Glomerular visceral epithelial cell (primary cell): ENCODE measurements around the gene PARVB.

ENCODE experiments used
- DNase-seq: peaks from one replicate; pipeline ENCODE4 v3.0.0-alpha.2; 2016; ENCODE audit errors: extremely low spot score

The PARVB gene

GRCh38 chr22:44028091-44028490 lies 4.0 kb downstream of the PARVB start:
- no peak for DNase-seq

- DNase-seq = no peak
These were observed 5.0 kb downstream of the PARVB start for GRCh38 chr22:44029069-44029468.

GRCh38 chr22:44030051-44030701 lies 6.1 kb downstream of the PARVB start:
- DNase-seq = no peak

GRCh38 chr22:44030702-44031082 lies 6.6 kb downstream of the PARVB start:
- DNase-seq = no peak

GRCh38 chr22:44031158-44031952 lies 7.3 kb downstream of the PARVB start:
- DNase-seq = no peak

GRCh38 chr22:44032126-44032730 lies 8.1 kb downstream of the PARVB start:
- DNase-seq = no peak

GRCh38 chr22:44033287-44033686 lies 9.2 kb downstream of the PARVB start:
- no peak for DNase-seq

GRCh38 chr22:44033694-44034093 lies 9.6 kb downstream of the PARVB start:
- no peak for DNase-seq

- DNase-seq = peak; percentile 89
These were observed 13.6 kb downstream of the PARVB start for GRCh38 chr22:44037519-44038375.

- DNase-seq = no peak
These were observed 15.6 kb downstream of the PARVB start for GRCh38 chr22:44039566-44040171.

GRCh38 chr22:44042249-44043218 lies 18.4 kb downstream of the PARVB start:
- DNase-seq = no peak

GRCh38 chr22:44045145-44045544 lies 21.0 kb downstream of the PARVB start:
- no peak for DNase-seq

- DNase-seq = no peak
These were observed 22.5 kb downstream of the PARVB start for GRCh38 chr22:44046485-44047141.

- DNase-seq = no peak
These were observed 23.8 kb downstream of the PARVB start for GRCh38 chr22:44047891-44048301.

GRCh38 chr22:44049486-44050231 lies 25.6 kb downstream of the PARVB start:
- no peak for DNase-seq

- no peak for DNase-seq
These were observed 26.8 kb downstream of the PARVB start for GRCh38 chr22:44050766-44051355.

- no peak for DNase-seq
These were observed 27.3 kb downstream of the PARVB start for GRCh38 chr22:44051358-44051757.

GRCh38 chr22:44051961-44052360 lies 27.9 kb downstream of the PARVB start:
- DNase-seq = no peak

GRCh38 chr22:44055805-44056204 lies 31.7 kb downstream of the PARVB start:
- no peak for DNase-seq
